Colonic mucosa (tissue), 4 donors: ENCODE data around the gene ZSWIM6. TPM values are rescaled to one million over a fixed set of nuclear protein-coding genes. Genes with fewer than 3 reads are reported as not detected.

Experiments used
- DNase-seq: peaks from one replicate; pipeline ENCODE4 v3.0.0-alpha.2; 2020
- H3K27ac ChIP-seq: fragments of 200-600 bp; one replicate; pipeline ENCODE4 v1.8.0; 2021
- H3K27me3 ChIP-seq: fragments of 200-600 bp; one replicate; pipeline ENCODE4 v1.8.0; 2021
- H3K36me3 ChIP-seq: fragments of 200-600 bp; one replicate; pipeline ENCODE4 v1.8.0; 2021
- H3K4me1 ChIP-seq: fragments of 200-600 bp; one replicate; pipeline ENCODE4 v1.8.0; 2021; ENCODE audit warnings: mild to moderate bottlenecking
- H3K4me3 ChIP-seq: fragments of 200-600 bp; one replicate; pipeline ENCODE4 v1.8.0; 2021
- H3K9ac ChIP-seq, 2 donors: one replicate each; pipeline ENCODE4 v1.7.0; 2013; ENCODE audit warnings: control low read depth in 2 of 2, low read depth in 2 of 2, low read length in 2 of 2
- H3K9me3 ChIP-seq: fragments of 200-600 bp; one replicate; pipeline ENCODE4 v1.8.0; 2021
- intact Hi-C: fragments of 100-400 bp; cut with DNase I; formaldehyde crosslinking; loops from one replicate; pipeline ENCODE4 v1.14.1; 2022
- total RNA-seq, 2 donors: library from RNA; stranded (reverse); fragmentation: NEBNext Ultra II Directional in 1 of 2; extraction: Animal tissue kit (Norgen Biotek cat#: 25700) in 1 of 2; gene quantifications; one replicate each; pipeline ENCODE4 v1.2.1, GENCODE V29; 2021
- TF ChIP-seq, protein P1 (sequence below): fragments of 200-600 bp; IDR thresholded peaks from one replicate; pipeline ENCODE4 v1.8.0; 2022; ENCODE audit warnings: antibody characterized with exemption, mild to moderate bottlenecking
- donor health status: healthy.
- donor health status: DM: no; HTN: no; CAD: no.
- donor health status: DM: no; HTN: no; CAD: no.

ZSWIM6 gene
- total RNA-seq, 2 donors from 2014 or later = 16.4 to 24.5 TPM

DNA sequence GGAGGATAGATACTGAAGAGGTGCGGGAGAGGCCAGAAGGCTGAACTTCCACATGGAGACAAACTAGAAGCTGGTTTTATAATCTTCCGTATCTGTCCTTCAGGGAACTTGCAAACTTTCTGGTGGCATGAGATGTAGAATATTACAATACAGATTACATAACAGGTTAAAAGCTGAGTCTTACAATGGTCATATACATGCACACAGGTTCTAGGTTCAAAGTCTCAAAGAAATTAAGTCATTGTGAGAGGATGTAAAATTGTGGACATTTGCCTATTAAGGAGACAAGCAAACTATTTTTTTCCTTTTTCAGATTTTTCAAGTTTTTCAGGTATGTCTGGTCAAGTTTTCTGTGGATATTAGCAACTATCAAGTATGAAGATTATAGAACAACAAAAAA is 10.4 kb upstream of the ZSWIM6 start:
- Histone ChIP-seq H3K9me3 (no peaks in the 10 kb centered on the region), H3K36me3 (no peaks in the 10 kb centered on the region), H3K4me3 (no peak overlapping the region), H3K9ac (peak overlapping the region in 1 of 2 donors; percentile 62), H3K27me3 (no peaks in the 10 kb centered on the region), H3K27ac (peak overlapping the region; percentile 61), H3K4me1 (peaks cover 8% of the 10 kb centered on the region)
- TF ChIP-seq, protein P1, sequence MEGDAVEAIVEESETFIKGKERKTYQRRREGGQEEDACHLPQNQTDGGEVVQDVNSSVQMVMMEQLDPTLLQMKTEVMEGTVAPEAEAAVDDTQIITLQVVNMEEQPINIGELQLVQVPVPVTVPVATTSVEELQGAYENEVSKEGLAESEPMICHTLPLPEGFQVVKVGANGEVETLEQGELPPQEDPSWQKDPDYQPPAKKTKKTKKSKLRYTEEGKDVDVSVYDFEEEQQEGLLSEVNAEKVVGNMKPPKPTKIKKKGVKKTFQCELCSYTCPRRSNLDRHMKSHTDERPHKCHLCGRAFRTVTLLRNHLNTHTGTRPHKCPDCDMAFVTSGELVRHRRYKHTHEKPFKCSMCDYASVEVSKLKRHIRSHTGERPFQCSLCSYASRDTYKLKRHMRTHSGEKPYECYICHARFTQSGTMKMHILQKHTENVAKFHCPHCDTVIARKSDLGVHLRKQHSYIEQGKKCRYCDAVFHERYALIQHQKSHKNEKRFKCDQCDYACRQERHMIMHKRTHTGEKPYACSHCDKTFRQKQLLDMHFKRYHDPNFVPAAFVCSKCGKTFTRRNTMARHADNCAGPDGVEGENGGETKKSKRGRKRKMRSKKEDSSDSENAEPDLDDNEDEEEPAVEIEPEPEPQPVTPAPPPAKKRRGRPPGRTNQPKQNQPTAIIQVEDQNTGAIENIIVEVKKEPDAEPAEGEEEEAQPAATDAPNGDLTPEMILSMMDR = no peak
- no peak for DNase-seq
- intact Hi-C loops = no loop called here

DNA sequence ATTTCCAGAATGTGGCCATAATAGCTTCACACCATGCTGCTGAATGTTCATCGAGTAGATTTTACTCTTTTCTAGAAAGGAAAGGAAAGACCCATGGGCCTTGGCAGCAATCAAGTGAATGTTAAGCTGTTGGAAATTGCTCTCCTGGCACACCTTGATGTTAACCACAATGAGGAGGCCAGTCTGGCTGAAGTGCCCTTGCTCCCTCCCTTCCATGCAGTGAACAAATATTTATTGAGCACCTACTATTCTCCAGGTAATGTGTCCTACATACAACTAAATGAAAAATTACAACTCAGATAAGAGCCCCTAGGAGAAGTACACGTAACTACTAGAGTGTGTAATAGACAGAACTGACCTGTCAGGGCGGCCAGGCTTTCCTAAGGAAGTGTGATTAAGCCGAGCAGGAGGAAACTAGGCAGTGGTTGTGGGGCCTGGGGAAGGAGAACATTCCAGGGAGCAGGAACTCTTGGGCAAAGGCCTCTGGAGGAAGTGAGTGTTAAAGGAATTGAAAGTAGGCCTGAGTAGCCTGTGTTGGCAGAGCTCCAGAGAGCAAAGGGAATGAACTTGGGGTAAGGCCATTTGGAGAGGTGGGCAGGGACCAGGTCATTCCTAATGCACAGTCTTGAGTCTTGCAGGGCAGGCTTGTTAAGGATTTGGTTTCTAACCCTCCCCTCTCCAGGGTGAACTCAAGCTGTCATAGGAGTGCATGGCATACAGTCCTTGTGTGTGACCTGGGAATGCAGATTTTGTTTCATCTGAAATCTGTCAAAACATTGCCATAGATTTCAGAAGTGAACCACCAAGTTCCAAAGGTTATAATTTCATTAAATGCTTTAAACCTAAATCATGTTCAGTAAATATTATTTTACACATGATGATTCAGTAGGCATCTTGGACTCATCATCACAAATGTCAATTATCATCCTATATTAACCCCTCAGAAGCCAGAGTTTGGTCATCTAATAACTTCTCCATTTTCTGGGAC is 9.0 kb upstream of the ZSWIM6 start:
- Histone ChIP-seq H3K27me3 (no peaks in the 10 kb centered on the region), H3K9me3 (no peaks in the 10 kb centered on the region), H3K4me1 (peaks cover 8% of the 10 kb centered on the region), H3K4me3 (no peak overlapping the region), H3K27ac (peak overlapping the region; percentile 61), H3K36me3 (no peaks in the 10 kb centered on the region), H3K9ac (peak overlapping the region in 1 of 2 donors; percentile 58)
- DNase-seq = peak; percentile 78
- TF ChIP-seq, protein P1 = no peak
- intact Hi-C loops = no loop called here

DNA sequence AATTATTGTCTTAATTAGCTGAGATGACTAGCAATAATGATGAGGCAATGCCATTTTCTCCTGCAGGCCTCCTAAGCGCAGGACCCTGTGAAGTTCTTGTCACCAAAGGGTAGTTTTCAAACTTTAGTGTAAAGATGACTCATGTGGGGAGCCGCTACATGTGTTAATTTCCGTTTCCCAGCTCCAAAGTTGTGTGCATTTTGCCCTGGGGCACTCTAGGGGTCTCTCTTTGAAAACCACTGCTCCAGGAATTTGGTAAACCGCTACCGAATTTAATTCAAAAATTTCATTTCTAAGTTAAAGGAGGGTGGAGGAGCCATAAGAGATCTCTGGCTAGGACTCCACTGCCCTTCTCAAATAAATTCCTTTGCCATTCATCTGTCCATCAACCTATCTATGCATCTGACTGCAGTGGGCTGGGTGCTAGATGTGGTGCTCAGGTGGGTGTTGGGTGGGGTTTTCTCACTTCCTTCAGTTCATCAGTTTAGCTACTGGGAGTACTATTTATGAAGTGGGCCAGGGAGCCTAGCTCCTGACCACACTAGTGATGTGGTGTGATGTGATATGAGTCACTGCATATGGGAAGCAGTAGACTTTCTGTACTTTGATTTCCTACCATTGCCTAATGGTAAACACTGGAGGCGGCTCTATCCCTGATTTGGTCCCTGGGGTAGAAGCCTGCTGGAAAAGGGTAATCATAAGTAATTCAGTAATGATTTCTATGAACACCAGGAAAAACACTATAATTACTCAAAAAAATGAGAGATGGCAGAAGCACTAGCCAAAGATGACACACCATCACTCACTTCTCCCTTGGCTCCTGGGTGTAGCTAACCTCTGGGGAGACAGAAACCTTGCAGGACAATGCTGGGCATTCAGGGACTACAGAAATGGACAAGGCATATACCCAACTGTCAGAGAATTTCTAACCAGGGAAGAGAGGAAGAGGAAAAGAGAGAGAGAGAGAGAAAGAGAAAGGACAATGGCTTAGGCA is 4.0 kb upstream of the ZSWIM6 start:
- no peaks in the 10 kb centered on the region for H3K4me1 ChIP-seq
- H3K27me3 ChIP-seq = no peaks in the 10 kb centered on the region
- H3K9me3 ChIP-seq = no peaks in the 10 kb centered on the region
- intact Hi-C loops = no loop called here
- no peak overlapping the region for H3K4me3 ChIP-seq
- peak overlapping the region in 1 of 2 donors; percentile 36 for H3K9ac ChIP-seq
- H3K36me3 ChIP-seq = no peaks in the 10 kb centered on the region
- no peak overlapping the region for H3K27ac ChIP-seq
- TF ChIP-seq, protein P1 = no peak
- no peak for DNase-seq

DNA sequence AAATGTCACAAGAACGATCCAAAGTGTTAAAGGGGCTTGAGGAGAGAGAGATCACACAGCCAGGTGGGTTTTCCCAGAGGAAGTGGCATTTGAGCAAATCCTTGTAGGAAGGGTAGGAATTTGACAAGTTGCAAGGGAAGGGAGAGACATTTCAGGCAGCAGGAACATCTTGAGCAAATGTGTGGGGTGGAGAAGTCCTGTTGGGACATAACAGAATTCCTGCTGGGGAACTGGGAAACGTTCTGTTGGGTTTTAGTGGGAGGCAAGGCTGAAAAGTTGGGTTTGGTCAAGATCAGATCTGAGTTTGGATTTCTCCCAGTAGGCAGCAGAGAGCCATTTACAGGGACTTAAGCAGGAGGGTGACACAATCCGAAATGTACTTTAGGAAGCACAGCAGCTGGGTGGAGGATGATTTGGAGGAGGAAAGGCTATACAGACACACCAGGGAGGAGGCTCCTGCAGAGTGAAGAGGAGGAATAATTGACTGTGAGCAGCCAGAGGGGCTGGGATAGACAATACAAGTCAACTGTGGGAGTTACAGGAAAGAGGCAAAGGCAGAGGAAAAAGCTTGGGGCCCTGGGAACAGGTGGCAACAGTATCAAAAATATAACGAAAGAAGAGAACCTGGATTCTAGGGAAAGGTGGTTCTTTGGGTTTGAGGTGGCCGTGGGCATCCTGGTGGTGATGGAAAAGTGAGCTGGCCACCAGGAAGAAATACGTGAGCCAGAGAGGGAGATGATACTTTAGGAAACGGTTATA is 3.1 kb upstream of the ZSWIM6 start:
- Histone ChIP-seq H3K9ac (peak overlapping the region in 1 of 2 donors; percentile 76), H3K36me3 (no peaks in the 10 kb centered on the region), H3K4me3 (no peak overlapping the region), H3K27ac (peak overlapping the region; percentile 97), H3K9me3 (no peaks in the 10 kb centered on the region), H3K4me1 (no peaks in the 10 kb centered on the region), H3K27me3 (no peaks in the 10 kb centered on the region)
- intact Hi-C loops = no loop called here
- DNase-seq = no peak
- TF ChIP-seq, protein P1 = no peak
